G401 (cell line): Measurements from ENCODE around the gene METTL16. TPM values are rescaled to one million over a fixed set of nuclear protein-coding genes. Genes with fewer than 3 reads are reported as not detected.

Experiments
- DNase-seq: peaks from one replicate; pipeline ENCODE4 v3.0.0-alpha.2; 2015; ENCODE audit warnings: low spot score
- in situ Hi-C: cut with HindIII; loops from 2 replicates; pipeline ENCODE4 v1.10.0; 2016; ENCODE audit warnings: low sequenced_read_pairs, mixed read lengths
- total RNA-seq: library from RNA; depleted of rRNA; stranded (reverse); fragments of >200 nt; shearing (Covaris generic); gene quantifications from 2 replicates; pipeline ENCODE4 v1.2.3, GENCODE V29; 2014

METTL16 gene
- total RNA-seq, 1 experiment from 2014 or later: 58.3 TPM

DNA sequence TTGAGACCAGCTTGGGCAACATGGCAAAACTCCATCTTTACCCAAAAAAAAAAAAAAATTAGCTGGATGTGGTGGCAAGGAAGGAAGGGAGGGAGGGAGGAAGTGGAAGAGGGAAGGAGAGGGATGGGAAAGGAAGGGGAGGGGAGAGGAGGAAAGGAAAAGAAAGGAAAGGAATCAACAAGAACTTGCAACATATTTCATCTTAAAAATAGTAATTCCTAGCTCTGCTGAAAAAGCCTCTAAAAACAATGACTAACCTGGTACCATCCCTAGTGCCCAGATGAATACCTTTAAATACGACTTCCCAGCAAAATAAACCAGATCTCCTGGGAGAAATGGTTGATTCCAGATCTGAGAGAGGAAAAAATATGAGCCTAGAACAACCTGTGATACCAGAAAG is 83.8 kb downstream of the METTL16 start:
- in situ Hi-C loops: no loop called here
- no peak for DNase-seq

DNA sequence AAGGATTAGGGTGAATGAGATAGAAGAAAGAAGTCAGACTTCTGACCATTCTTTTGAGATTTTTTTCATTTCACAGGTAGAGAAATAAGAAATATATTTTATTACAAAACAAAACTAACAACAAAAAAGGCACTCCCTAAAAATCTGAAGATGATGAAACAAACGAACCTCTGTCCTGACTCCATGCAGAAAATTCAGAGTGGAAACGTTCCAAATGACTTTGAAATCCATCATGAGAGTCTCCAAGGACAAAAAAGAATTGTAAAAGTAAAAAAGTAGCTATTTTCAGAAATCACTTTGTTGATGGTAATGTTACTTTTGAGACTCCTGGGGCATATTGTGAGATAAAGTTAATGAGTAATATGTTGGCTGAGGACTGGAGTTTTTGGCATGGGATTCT is 84.5 kb downstream of the METTL16 start:
- DNase-seq: no peak
- in situ Hi-C loops: no loop called here

DNA sequence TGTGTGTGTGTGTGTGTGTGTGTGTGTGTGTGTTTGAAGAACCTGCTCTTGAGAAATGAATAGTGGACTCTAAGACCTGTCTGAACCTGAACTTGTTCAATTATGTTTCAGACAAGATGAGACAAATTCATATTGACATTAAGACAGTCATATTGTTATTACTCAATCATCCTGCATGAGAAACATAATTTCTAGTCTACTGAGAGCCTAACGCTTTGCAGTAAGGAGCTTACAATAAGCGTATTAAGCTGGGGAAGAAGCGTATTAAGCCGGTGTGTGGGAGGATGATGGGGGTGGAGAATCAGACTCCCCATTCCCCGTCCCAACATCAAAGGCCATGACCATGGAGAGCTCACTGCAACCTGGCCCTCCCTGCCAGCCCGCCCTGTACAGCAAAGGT is 88.4 kb downstream of the METTL16 start:
- DNase-seq: no peak
- in situ Hi-C loops: no loop called here

DNA sequence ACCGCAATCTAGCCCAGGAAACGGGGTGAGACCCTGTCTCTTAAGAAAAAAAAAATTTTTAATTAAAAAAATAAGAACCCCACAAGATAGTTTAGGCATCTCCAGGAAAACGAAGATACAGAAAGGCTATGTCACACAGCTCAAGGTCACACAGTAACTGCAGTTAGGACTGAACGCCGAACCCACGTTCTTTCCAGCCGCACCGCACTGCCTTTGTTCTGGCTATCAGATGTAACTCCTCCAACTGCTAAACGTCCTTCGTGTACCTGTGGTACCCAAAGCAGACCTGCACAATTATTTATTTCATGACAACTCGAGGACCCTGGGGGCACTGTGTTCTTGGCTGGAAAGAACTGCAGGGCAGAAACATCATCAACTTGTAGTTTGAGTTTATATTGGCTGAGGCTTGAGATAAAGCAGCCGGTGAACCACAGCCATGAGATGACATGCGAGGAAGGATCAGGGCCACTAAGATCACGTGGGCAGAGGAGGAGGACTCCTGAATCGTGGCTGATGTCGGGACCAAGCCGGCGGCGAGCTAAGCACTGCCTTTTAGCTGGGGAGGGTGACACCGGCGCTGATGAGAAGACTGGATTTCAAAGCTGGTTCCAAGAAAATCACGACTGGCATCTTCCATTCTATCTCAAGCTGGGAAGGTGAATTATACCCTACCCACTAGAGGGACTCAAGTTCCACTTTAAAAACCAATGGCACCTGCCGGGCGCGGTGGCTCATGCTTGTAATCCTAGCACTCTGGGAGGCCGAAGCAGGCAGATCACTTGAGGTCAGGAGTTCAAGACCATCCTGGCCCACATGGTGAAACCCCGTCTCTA is 90.2 kb downstream of the METTL16 start:
- peak; percentile 66 for DNase-seq

DNA sequence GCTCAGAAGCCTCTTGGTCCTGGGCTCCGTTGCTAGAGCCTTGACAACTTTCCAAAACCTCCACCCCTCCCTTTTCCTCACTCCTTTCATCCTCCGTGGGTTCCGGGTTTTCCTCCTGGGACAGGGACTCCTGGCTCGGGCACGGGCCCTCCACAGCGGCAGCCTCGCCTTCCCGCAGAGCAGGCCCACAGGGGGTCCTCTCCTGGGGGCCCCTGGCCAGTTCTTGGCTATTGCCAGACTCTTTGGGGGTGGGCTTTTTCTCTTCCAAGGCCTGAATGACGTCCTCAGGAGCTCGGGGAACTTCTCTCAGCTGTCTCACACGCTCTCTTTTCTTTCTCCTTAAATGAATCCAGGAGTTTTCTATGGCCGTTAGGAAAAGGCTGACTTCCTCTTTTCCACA is 91.5 kb downstream of the METTL16 start:
- DNase-seq: no peak
- in situ Hi-C loops: no loop called here

More for the DNA sequence above, 90.2 kb downstream of the METTL16 start:
- in situ Hi-C loops: no loop called here

DNA sequence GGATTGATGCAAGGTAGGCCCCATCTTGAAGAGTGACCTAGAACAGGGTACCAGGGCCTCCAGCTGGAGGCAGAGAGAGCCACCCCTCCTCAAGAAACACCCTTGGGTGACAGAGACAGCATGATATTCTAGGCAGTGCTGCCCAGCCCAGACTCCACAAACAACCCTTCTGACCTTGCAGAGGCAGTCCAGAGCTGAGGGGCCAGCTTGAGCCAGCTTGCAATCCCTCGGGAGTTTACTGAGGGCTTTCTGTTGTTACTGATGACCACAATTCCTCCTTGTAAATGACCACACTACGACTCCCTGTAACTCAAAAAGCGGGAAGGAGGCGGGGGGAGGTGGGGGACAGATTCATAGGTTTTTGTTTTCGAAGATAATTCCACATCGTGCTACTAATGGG is 92.2 kb downstream of the METTL16 start:
- no peak for DNase-seq
- in situ Hi-C loops: no loop called here

DNA sequence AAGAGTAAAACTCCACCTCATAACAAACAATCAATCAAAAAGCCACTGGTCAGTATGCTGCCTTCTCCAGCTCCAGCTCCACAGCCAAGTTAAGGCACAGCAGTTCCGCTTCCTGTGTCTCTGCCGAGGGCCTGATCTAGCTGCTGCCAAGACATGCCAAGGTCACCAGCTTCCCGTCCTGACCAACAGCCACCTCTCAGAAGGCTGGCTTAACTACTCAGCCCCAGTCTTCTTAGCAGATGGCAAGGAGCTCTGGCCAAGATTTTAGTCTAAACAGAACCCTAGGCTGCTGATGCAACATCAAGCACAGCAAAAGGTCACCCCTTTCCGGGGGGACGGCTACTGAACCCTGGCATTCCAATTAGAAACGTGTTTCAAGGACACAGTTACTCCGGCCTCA is 93.1 kb downstream of the METTL16 start:
- DNase-seq: peak; percentile 82
- in situ Hi-C loops: no loop called here

DNA sequence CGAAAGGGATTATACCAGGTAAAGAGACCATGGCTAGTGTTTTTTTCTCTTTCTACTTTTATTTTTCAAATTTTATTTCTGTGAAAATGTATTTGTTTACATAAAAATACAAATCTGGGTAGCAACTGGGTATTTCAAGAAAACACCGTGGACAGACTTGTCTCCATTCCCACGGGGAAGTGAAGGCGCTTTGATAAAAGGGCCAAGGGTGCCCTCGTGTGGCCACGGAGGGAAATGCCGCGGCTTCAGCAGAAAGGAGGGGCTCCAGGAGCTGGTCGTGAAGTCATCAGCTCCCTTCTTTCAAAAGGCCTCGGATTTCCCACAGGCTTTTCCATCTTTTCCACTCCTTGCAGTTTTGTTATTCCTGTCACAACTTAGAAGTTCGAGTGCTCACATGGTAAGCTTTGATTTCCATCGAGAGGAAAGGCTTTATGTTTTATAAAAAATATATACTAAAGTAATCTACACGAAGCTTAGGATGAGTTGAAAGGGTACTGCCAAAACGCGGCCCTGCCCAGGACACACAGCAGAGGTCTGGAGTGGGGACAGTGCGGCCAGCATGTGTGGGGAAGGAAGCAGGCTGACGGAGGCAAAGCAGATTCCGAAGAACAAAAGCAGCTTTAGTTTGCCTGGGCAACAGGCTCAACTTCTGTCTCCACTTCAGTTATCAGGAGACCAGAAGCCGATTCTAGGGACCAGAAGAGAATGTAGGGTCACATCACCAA is 95.5 kb downstream of the METTL16 start:
- in situ Hi-C loops: no loop called here

DNA sequence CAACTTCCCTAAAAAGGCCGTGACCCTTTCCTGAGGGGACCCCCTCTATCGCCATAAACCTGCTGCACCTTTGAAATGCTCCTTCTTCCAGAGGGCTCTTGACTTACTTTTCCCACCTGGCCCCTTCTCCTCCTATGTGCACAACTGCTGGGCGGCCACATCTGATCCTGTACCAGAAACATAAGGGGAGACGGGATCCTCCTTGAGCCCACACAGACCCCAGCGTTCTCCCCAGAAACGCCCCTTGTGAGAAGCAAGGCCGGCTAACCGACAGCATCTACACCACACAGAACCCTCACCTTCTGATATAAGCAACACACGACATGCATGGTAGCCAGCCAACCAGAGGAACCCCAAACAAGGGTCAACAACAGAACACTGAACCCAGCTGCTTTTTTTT is 96.6 kb downstream of the METTL16 start:
- no peak for DNase-seq
- in situ Hi-C loops: no loop called here

More for the DNA sequence above, 95.5 kb downstream of the METTL16 start:
- peak; percentile 93 for DNase-seq

DNA sequence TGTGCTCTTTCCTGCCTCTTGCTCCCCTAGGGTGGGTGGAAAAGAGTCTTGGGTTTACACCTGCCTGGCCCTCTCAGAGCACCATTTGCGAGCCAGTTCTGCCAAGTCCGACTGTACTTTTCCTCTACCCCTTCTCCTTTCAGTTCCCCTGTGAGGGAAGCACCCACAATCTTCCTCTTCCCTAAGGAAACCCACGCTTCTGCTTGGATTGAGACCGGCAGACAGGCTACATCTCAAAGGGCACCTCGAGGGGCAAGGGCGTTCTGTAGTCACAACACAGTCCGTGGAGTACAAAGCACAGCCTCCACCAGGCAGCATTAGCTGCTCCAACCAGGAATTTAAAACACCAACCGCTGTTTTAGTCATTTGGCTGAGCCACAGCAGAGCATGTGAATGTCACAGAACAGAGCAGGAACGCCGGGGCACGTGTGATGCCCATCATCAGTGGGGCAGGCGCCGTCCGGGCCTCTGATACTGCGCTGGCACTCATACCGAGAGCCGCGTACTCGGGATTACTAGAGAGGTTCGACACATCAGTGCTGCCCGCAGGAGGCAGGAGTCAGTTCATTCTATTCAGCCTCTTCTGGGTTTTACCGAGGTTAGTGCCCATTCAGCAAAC is 97.1 kb downstream of the METTL16 start:
- no peak for DNase-seq
- in situ Hi-C loops: no loop called here

DNA sequence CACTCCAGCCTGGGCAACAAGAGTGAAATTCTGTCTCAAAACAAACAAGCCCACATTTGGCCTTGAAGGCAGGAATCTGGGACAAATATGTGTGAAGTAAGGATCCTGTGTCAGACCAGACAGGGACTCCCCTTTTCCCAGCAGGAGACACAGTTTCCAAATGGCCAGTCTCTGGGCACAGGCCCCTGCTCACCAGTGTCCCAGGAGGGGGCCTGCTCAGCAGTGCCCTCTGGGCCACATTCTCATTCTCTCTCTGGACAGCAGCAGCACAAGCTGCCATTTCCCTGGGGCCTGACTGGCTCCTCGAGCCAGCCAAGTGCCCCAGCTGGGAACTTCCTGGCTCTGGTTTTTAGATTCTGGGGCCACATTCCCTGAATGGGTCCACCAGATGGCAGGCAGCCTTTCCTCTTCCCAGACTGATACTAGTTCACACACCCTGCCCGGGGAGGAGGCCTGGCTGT is 99.1 kb downstream of the METTL16 start:
- in situ Hi-C loops: no loop called here
- DNase-seq: peak; percentile 91

DNA sequence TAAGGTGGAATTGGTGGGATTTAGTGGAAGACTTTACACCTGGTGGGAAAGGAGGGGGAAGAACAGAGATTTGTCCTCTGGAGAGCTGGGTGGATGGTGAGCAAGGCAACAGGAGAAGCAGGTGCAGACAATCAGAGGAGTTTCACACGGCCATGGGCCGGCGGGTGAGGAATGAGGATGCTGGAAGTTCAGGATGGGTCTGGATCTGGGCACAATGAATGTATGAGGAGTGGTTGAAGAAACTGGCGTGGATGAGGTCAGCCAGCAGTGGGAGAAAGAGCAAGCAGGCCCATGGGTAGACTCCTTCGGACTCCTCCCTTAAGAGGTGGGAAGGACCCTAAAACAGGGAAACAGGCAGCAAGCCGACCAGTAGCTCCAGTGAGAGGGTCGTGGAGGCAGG is 100.7 kb downstream of the METTL16 start:
- DNase-seq: no peak
- in situ Hi-C loops: no loop called here

DNA sequence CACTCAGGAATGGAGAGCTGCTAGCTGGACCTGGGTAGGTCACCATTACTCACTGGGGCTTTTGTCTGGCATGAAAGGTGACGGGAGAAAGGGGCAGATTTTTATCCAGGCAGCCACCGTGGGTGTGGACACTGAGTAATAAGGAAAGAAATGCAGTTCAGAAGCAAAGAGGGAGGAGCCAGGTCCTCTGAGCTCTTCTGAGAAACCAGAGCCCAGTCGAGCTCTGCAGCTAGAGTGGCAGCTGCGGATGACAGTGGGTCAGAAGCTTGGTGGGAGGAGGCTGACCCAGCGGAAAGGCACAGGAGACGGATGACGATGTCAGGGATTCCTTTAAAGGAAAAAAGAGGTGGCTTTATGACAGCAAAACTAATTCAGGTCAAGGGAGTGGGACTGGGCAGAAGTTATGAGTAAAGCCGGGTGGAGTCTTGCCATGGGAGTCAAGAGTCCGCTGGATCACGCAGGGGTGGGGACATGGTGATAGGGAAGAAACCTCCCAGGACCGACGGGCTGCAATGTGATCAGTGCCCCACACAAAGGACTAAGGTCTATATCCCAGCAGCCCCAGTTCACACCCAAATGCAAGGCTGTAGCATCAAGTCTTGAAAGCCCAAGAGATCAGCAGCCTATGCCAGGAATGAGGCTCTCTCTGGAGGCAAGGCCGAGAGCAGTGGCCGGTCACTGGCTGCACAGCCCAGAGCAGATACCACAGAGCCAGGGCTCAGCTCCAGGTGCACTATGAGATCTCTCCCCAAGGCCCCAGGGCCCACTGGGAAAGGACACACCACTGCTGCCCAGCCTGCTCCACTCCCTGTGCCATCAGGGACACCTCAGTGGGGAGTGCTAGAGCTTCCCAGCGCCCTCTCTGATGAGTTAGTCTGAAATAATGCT is 104.5 kb downstream of the METTL16 start:
- DNase-seq: no peak
- in situ Hi-C loops: no loop called here

DNA sequence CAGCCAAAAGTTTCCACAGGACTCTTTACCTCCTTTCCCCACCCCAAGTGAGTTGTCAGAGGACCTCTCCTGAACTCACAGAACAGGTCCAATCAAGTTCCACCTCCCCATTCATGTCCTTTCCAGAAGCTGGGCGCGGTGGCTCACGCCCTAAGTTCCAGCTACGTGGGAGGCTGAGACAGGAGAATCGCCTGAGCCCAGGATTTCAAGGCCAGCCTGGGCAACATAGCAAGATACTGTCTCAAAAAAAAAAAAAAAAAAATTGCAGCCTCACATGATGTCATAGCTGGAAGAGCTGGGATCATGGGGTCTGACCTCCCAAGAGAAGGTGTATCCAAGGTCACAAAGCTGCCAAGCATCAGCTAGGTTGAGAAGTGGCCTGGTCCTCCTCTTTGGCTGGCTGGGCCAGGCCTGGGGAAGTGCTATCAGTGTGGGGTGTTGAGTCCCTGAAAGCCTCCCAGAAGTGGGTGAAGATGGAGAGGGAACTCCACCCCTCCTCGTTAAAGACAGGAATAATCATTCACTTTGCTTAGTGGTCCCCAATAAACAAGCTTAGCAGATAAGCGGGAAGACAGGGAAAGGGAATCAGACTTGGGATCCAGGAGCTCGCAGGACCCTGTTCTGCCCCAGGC is 105.3 kb downstream of the METTL16 start:
- in situ Hi-C loops: no loop called here
- DNase-seq: no peak

DNA sequence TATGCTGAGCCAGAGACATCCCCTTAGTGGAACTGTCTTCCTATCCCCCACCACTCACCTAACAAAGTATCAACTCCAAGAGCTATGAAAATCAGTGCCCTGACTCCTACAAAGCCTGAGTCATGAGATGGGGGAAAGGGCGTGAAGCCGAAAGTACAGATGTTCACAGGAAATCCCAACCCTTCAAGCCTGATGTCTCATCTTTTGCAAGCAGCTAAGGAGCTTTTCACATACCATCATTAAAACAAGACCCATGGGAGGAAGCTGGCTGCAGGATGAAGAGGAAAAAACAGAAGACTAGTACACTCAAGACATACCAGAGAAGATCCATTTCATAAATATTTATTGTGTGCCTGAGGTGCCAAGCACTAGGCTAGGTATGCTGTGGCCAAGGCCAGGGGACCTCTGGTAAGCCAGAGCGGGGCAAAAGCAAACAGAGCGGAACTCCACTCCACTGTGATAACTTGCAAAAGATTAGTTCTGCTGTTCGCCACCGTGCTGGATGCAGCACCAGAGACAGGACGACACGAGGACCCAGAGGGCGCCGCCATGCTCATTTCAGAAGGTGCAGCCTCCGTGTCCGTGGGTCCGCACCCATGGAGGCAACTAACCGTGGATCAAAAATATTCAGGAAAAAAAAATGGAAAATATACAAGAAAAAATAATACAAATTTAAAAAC is 106.3 kb downstream of the METTL16 start:
- no peak for DNase-seq
- in situ Hi-C loops: no loop called here

DNA sequence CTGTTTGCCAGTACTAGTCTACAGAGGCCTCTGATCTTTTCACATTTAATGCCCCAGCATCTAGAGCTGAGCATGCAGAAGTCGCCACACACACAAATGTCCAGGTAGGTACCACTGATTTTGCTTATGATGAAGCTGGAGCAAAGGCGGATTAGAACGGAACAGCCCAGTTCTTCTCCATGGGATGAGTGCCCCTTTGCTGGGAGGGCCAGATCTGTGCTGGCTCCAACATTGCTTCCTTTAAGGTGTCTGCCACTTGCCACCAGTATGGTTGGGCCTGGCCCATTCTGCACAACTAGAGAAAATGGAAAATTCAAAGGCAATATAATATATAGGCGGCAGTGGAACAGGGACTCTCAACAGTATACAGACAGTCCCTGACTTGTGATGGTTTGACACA is 108.6 kb downstream of the METTL16 start:
- DNase-seq: no peak
- in situ Hi-C loops: no loop called here

DNA sequence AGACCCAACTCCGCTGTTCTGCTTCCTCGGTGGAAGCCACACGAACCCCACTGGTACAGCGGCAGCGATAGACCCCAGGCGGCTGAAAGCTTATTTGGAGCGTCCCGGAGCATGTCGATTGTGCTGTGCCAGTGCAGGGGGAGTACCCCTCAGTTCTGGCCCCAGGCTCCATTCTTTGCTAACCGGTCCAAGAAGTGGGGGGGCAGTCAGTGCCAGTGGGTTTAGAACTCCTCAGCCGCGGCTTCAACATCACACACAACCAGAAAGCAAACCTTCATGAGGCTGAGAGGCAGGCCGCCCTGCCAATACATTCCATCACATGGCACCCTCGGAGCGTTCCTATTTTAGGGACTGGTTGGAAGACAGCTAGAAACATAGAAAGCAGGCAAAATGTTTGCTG is 109.1 kb downstream of the METTL16 start:
- in situ Hi-C loops: no loop called here
- DNase-seq: no peak
